Psoas muscle (tissue), 8 donors: ENCODE data around the gene DEDD. TPM values are rescaled to one million over a fixed set of nuclear protein-coding genes. Genes with fewer than 3 reads are reported as not detected.
A peak's percentile ranks its signal among the peaks of the same experiment; 100 is the strongest.

Source experiments
- ATAC-seq, 4 donors: fragments of 200-7000 bp; cut with Tn5 transposase; one replicate each; pipeline ENCODE4 v1.9.1; 2020; ENCODE audit warnings: moderate library complexity in 3 of 4, mild to moderate bottlenecking in 2 of 4
- DNase-seq, 2 donors: peaks; one replicate each; pipeline ENCODE4 v3.0.0-alpha.2; 2020
- H3K27ac ChIP-seq: fragments of 200-600 bp; one replicate; pipeline ENCODE4 v1.8.0; 2022
- H3K27me3 ChIP-seq, 3 donors: fragments of 200-600 bp in 1 of 3; one replicate each; pipeline versions ENCODE4 v1.6.1 to v1.8.0; 2013 to 2022; ENCODE audit warnings: low read length in 2 of 3, mild to moderate bottlenecking in 2 of 3, moderate library complexity in 1 of 3; ENCODE audit not compliant: insufficient read depth in 3 of 3
- H3K36me3 ChIP-seq, 2 donors: fragments of 200-600 bp in 1 of 2; one replicate each; pipeline versions ENCODE4 v1.6.1 to v1.8.0; 2013 to 2022; ENCODE audit warnings: low read depth in 1 of 2, mild to moderate bottlenecking in 1 of 2, moderate library complexity in 1 of 2; ENCODE audit not compliant: insufficient read depth in 1 of 2
- H3K4me1 ChIP-seq: fragments of 200-600 bp; one replicate; pipeline ENCODE4 v1.8.0; 2022
- H3K4me3 ChIP-seq: fragments of 200-600 bp; one replicate; pipeline ENCODE4 v1.8.0; 2022; ENCODE audit warnings: mild to moderate bottlenecking
- H3K9me3 ChIP-seq: fragments of 200-600 bp; one replicate; pipeline ENCODE4 v1.8.0; 2022
- CTCF ChIP-seq: fragments of 200-600 bp; IDR thresholded peaks from one replicate; pipeline ENCODE4 v1.8.0; 2022; ENCODE audit warnings: antibody characterized with exemption
- whole genome bisulfite sequencing, 3 donors: extraction: QIAGEN DNeasy Blood & Tissue Kit; methylation state at CpG; one replicate each; pipeline versions ENCODE4 v1.1.6 to v1.1.7; 2013; 5-methylcytosine and 5-hydroxymethylcytosine counted together
- intact Hi-C, 2 donors: fragments of 100-400 bp; cut with DNase I; formaldehyde crosslinking; loops; one replicate each; pipeline versions ENCODE4 v1.11.0 to v1.14.2; 2022
- polyA plus RNA-seq, 3 donors: library from polyadenylated mRNA; stranded (reverse); fragments of 200-250 nt; gene quantifications; one replicate each; pipeline ENCODE4 v1.2.3, GENCODE V29; 2013
- total RNA-seq, 4 donors: library from RNA; stranded (reverse); fragmentation: NEBNext Ultra II Directional in 2 of 4; extraction: Animal tissue kit (Norgen Biotek cat#: 25700) in 2 of 4; gene quantifications; one replicate each; pipeline versions ENCODE4 v1.2.1 to v1.2.4, GENCODE V29; 2021 to 2023
- donor health status: healthy with polysubstance abuse.
- donor health status: DM: no; HTN: no; CAD: no; lungs with moderate emphysema.
- donor health status: Bipolar disorder and iron deficiency.
- donor health status: healthy.
- donor health status: DM: yes; HTN: yes; CAD: no.
- donor health status: DM: no; HTN: no; CAD: no.
- donor health status: DM: no; HTN: no; CAD: no.
- donor health status: DM: yes; HTN: yes; CAD: no.

Gene DEDD
- total and polyA plus RNA-seq, 7 donors: 30.4 to 70.8 (median 57.7) TPM

- intact Hi-C loops: no loop called here
- TF ChIP-seq CTCF: no peak
- 77 to 100% (median 92%) methylated on average over 1 of the region's 1 CpG for WGBS, 3 donors
- no peaks in the 10 kb centered on the region for H3K4me1 ChIP-seq
- no peak overlapping the region for H3K27ac ChIP-seq
- H3K36me3 ChIP-seq: no peaks in the 10 kb centered on the region
- peaks cover 0 to 3% (median 0%) of the 10 kb centered on the region in 3 donors for H3K27me3 ChIP-seq
- H3K4me3 ChIP-seq: no peak overlapping the region
- no peak for DNase-seq
- no peaks in the 10 kb centered on the region for H3K9me3 ChIP-seq
- no peak for ATAC-seq
These were observed 47.9 kb downstream of the DEDD start for GRCh38 chr1:161084597-161084988.

GRCh38 chr1:161083748-161084596, 48.5 kb downstream of the DEDD start:
- intact Hi-C loops: no loop called here
- DNase-seq: no peak
- H3K4me1 ChIP-seq: no peaks in the 10 kb centered on the region
- H3K4me3 ChIP-seq: no peak overlapping the region
- H3K27ac ChIP-seq: no peak overlapping the region
- no peak for TF ChIP-seq CTCF
- 74 to 87% (median 77%) methylated on average over 10 of the region's 10 CpGs for WGBS, 3 donors
- H3K36me3 ChIP-seq: no peaks in the 10 kb centered on the region
- no peaks in the 10 kb centered on the region for H3K9me3 ChIP-seq
- no peak for ATAC-seq
- H3K27me3 ChIP-seq: peaks cover 0 to 4% (median 0%) of the 10 kb centered on the region in 3 donors

GRCh38 chr1:161082996-161083747, 49.3 kb downstream of the DEDD start:
- ATAC-seq: peak; percentile 83 to 88 (median 86)

GRCh38 chr1:161082483-161082882, 50.0 kb downstream of the DEDD start:
- Histone ChIP-seq H3K27ac (no peak overlapping the region), H3K36me3 (no peaks in the 10 kb centered on the region), H3K9me3 (no peaks in the 10 kb centered on the region), H3K4me1 (no peaks in the 10 kb centered on the region), H3K4me3 (no peak overlapping the region), H3K27me3 (peaks cover 0 to 4% (median 0%) of the 10 kb centered on the region in 3 donors)
- no peak for TF ChIP-seq CTCF
- DNase-seq (no peak), ATAC-seq (no peak)
- WGBS, 3 donors: 61 to 78% (median 77%) methylated on average over 2 of the region's 2 CpGs
- intact Hi-C loops: no loop called here

More at GRCh38 chr1:161082996-161083747, 49.3 kb downstream of the DEDD start:
- 49 to 66% (median 57%) methylated on average over 8 of the region's 8 CpGs for WGBS, 3 donors
- intact Hi-C loops: no loop called here
- Histone ChIP-seq H3K9me3 (no peaks in the 10 kb centered on the region), H3K36me3 (no peaks in the 10 kb centered on the region), H3K27me3 (peaks cover 0 to 4% (median 0%) of the 10 kb centered on the region in 3 donors), H3K27ac (no peak overlapping the region), H3K4me1 (no peaks in the 10 kb centered on the region), H3K4me3 (no peak overlapping the region)
- DNase-seq: peak; percentile 86 to 91
- no peak for TF ChIP-seq CTCF
